ENCODE results near the gene ADAM10.
"Not testable (repeated sequence)": the region's sequence is repeated elsewhere in the genome, so short reads cannot be mapped to it uniquely, and the experiment has no call there.

ADAM10 gene

DNA sequence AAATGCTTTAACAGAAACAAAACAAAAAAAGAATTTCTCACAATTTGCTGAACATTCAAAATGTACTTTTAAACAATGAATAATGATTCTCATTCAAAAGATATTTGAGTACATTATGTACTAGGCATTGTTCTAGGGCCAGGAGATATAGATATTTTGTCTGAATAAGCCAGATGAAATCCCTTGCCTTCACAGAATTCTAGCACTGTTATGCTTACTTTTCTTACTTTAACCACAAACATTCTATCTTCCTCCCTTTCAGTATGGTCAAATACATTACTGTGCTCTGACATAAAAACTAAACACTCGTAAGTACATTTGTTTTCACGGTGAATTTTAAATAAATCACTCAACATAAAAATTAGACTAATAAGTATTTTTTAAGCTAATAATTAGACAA lies 116.7 kb downstream of the ADAM10 start:
- H3K4me3 ChIP-seq (ENCODE audit: low read depth, low read length), result no peak overlapping the region
- DNase-seq (ENCODE audit: low read depth), result peak; percentile 43

DNA sequence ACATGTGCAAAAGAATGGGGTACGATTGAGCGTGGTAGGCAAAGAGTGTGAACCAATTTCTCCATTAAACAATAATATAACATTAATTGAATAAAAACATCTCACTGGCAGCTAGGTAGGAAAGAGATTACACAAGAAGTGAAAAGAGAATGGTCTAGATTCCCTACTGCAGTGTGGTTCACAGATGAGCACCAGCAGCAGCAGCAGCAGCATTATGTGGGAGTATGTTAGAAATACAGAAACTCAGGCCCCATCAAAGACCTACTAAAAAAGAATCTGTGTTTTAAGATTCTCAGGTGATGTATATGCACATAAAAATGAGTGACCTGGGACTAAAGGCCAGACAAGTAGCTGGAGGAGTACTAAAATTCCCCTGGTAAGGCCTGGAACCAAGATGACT lies 118.2 kb downstream of the ADAM10 start:
- DNase-seq (ENCODE audit: low read depth), result no peak
- no peak overlapping the region for H3K4me3 ChIP-seq (ENCODE audit: low read depth, low read length)

DNA sequence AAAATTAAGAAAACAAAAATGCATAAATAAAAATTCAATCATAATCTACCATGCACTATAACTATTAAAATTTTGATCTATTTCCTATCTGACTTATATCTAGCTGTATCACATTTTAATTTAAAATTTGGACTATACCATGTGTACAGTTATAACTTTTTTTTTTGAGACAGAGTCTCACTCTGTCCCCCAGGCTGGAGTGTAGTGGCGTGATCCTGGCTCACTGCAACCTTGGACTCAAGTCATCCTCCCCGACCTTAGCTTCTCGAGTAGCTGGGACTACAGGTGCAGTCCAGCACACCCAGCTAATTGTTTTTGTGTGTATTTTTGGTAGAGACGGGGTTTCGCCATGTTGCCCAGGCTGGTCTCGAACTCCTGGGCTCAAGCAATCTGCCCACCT lies 119.9 kb downstream of the ADAM10 start:
- no peak overlapping the region for H3K4me3 ChIP-seq (ENCODE audit: low read depth, low read length)
- DNase-seq (ENCODE audit: low read depth), result no peak

DNA sequence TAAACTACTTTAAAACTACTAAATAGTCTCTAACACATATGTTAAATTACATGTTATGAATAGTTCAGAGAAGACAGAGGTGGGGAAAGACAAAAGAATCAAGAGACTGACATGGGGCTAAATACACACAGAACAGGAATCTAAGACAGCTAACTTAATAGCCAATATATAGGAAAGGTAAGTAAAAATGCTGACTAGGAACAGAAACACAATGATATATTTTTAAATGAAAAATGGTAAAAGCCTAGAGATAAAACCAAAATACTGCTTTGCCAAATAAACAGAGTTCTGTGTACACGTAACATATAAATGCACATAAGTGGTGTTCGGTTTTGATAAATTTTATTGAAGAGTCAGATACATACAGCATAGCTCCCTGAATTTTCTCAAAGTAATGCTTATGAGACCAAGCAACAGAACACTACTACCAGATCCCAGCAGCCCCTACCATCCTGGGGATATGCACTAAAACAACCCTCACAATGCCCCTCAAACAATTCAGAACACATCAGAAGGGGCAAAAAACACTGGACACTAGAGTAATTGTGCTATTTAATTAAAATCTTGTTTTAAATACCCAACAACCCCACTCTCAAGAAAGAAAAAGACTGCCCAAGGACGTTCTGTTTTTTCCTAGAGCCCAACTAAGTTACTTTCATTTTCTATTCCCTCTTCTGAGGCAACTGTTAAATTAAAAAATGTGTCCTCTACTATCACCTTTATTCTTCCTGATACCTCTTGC lies 121.1 kb downstream of the ADAM10 start:
- DNase-seq (ENCODE audit: low read depth), result no peak
- no peak overlapping the region for H3K4me3 ChIP-seq (ENCODE audit: low read depth, low read length)

DNA sequence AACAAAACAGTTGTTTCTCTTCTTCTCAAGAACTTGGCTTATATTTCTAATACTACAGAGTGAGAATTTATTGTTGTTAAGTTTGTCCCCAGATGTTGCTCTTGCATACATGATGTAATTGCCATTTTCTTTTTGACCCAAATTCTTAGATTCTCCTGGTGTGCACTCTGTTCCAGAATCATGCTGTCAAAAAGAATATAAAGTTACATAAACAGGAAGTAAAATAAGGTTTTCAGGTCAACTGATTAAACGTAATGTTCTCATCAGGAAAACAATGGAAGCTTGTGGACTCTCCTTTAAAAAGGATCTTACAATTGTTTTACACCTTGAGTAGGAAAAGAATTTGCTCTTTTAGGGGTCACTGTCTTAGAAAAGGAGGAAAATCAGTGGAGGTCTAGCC lies 121.8 kb downstream of the ADAM10 start:
- H3K4me3 ChIP-seq (ENCODE audit: low read depth, low read length), result no peak overlapping the region
- DNase-seq (ENCODE audit: low read depth), result no peak

DNA sequence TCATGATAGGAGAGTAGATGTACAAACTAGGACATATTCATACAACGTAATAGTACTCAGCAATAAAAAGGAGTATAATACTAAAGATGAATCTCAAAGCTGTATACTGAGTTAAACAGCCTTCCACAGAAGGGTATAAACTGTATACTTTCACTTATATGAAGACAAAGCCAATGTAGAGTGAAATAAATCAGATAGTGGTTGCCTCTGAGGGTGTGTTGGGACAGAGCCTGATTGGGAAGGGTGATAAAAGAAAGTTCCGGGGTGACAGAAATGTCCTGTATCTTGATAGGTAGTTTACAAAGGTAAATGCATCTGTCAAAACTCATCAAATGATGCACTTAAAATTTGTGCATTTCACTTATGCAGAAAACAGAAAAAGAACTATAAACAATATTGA lies 122.5 kb downstream of the ADAM10 start:
- DNase-seq (ENCODE audit: low read depth), result no peak
- H3K4me3 ChIP-seq (ENCODE audit: low read depth, low read length), result no peak overlapping the region

DNA sequence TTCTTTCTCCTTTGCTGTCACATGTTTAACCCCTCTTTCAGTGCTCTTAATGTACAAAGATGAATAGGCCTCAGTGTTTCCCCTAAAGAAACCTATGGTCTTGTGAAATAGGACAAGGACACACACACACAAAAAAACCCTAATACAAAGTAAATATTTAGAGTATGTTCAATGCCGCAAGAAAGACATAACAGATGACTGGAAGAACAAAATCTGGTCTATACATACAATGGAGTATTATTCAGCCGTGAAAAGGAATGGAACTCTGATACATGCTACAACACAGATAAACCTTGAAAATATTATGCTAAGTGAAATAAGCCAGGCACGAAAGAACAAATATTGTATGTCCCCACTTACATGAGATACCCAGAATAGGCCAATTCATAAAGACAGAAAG lies 123.1 kb downstream of the ADAM10 start:
- H3K4me3 ChIP-seq (ENCODE audit: low read depth, low read length), result no peak overlapping the region
- DNase-seq (ENCODE audit: low read depth), result no peak

DNA sequence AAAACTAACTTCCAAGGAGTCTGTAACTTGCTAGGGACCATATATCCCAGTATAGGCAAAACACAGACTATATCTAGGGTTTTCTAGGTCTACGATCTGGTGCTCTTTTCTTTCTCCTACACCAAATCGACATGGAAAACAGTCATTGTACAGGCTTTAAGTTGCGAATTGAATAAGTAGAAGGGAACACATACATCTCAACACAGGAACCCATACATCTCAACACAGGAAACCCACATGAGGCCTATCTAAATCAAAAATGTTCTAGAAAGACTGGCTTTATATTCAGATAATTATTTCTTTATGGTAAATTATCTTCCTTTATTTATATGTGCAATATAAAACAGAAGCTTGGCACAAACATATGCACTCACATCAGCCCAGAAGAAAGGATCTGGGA lies 126.6 kb downstream of the ADAM10 start:
- H3K4me3 ChIP-seq (ENCODE audit: low read depth, low read length), result no peak overlapping the region
- no peak for DNase-seq (ENCODE audit: low read depth)

DNA sequence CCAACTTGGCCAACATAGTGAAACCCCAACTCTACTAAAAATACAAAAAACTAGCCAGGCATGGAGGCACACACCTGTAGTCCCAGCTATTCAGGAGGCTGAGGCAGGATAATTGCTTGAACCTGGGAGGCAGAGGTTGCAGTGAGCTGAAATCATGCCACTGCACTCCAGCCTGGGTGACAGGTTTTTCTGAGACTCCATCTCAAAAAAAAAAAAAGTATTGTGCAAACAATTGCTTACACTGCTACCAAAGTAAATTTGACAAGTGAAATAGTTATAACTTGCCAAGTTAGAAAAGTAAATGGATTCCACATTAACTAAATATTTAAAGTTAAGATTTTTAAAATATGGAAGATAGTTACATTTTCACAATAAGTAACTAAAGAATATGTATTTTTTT lies 129.2 kb downstream of the ADAM10 start:
- not testable (repeated sequence) for DNase-seq (ENCODE audit: low read depth); H3K4me3 ChIP-seq (ENCODE audit: low read depth, low read length)

DNA sequence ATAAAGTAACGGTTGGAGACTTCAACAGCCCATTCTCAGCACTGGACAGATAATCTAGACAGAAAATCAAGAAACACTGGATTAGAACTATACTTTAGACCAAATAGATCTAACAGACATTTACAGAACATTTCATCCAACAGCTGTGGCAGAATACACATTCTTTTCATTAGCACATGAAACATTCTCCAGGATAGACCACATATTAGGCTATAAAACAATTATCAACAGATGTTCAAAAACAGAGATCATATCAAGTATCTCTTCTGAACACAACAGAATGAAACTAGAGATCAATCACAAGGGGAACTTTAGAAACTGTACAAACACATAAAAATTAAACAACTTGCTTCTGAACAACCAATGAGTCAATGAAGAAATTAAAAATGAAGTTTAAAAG lies 133.3 kb downstream of the ADAM10 start:
- no peak for DNase-seq (ENCODE audit: low read depth)
- no peak overlapping the region for H3K4me3 ChIP-seq (ENCODE audit: low read depth, low read length)

DNA sequence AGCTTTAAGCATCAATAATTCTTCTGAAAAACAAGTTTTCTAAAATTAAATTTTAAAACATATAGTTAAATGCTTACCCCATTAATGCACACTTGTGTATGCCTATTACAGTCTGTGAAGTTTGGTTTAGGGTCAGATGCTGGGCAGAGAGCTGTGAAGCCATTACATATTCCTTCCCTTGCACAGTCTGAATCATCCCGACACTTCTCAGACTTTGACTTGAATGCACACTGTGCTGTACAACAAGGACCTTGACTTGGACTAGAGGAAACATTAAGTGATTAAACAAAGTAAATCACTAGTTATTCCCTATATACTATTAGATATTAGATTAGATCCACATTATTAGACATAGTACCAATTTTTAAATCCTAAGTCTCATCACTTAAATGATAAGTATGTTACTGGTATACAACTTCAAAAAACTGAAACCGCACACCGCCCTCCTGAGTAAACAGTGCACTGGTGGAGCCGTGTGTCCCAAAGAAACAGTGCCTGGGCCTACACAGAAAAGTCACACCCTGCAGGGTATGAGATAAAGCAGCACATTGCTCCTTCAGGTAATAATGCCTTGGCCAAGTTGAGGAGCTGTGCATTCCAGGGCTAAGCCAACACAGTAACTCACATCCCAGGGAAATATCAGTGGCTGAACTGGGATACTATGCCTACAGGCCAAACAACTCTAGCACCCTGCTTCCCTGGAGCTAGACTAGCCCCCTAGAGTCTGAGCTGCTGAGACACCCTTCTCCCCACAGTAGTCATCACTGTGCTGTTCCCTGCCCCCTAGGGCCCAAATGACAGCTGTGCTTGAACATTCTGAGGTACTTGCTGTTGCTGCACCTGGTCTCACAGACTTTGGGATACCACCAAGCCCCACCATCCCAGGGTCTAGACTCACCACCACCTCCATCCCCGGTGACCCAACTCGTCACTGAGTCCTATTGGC lies 137.5 kb downstream of the ADAM10 start:
- no peak for DNase-seq (ENCODE audit: low read depth)
- no peak overlapping the region for H3K4me3 ChIP-seq (ENCODE audit: low read depth, low read length)

DNA sequence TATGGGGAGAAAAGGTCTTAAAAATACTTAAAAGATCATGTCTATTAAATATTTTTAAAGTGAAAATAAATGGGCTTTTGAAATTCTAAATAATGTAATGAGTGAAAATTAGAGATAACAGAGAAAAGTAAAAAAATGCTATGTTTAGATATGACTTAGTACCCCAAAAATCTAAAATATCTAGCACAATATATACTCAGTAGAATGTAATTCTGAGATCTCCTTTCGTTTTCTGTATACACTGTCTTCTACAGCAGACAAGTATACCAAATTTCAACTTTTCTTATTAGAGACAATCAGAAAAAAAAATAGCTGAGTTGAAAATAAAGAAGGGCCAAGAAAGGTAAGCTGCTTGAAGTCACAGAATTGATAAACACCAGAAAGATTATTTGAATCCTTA lies 140.8 kb downstream of the ADAM10 start:
- DNase-seq (ENCODE audit: low read depth), result no peak

DNA sequence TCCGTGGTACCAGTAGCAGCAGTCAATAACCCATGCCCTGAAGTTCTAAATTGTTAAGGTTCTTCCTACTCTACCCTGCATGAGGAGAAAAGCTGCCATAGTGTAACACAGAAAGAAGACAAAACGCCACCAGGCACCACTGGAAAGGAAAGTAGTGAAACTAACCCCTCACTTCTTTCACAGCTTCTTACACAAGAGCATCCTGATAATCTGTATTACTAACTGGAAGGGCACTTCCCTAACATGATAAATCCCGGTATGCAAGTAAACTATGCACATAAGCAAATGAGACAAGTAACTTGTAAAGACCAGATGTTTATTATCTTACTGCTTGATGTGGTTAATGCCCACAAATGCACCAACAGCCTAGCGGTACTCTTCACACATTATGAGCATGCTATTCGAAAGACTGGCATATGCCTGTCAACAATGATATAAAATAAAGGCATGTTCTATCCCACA lies 141.3 kb downstream of the ADAM10 start:
- no peak overlapping the region for H3K4me3 ChIP-seq (ENCODE audit: low read depth, low read length)
- peak; percentile 9 for DNase-seq (ENCODE audit: low read depth)

More for the DNA sequence above, 140.8 kb downstream of the ADAM10 start:
- no peak overlapping the region for H3K4me3 ChIP-seq (ENCODE audit: low read depth, low read length)

DNA sequence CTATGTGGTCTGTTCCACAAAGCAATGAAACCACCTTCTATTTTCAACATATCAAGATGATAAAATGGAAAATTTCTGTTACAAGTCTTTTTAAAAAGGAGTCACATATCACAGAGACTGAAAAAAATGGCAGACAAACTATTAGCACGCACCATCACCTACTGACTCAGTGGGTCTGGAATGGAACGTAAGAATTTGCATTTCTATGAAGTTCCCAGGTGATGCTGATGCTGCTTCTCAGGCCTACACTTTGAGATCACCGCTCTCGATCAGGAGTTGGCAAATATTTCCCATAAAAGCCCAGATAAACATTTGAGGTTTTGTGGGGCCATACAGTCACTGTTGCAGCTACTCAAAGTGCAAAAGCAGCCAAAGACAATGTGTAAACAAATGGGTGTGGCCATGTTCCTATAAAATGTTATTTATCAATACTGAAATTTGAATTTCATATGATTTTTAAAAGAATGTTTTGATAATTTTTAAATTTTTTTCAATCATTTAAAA lies 142.9 kb downstream of the ADAM10 start:
- no peak for DNase-seq (ENCODE audit: low read depth)
- no peak overlapping the region for H3K4me3 ChIP-seq (ENCODE audit: low read depth, low read length)

DNA sequence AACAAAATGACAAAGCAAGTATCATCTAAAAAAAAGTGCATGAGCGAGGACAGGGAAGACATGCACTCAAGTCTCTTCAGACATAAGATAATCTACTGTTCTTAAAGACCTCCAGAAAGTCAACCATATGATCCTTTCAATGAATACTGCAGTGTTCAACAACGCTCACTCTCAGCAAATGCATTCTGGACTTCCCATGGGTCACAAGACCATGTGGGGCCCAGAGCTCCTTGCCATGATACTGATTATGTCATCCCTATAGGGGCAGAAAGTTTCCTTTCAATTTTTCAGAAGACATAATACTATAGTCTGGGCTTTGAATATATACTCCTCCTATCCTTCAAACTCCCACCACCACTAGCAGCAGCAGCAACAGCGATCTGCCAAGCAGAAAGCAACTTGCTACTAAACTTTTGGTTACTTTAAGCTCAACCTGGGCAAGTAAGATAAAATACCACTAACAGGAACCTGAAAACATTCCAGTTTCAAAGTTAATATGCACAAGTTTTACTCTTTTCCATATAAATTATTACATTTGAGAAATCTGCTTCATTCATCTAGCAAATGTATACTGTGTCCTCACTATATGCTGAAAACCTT lies 143.5 kb downstream of the ADAM10 start:
- DNase-seq (ENCODE audit: low read depth), result no peak
- no peak overlapping the region for H3K4me3 ChIP-seq (ENCODE audit: low read depth, low read length)

DNA sequence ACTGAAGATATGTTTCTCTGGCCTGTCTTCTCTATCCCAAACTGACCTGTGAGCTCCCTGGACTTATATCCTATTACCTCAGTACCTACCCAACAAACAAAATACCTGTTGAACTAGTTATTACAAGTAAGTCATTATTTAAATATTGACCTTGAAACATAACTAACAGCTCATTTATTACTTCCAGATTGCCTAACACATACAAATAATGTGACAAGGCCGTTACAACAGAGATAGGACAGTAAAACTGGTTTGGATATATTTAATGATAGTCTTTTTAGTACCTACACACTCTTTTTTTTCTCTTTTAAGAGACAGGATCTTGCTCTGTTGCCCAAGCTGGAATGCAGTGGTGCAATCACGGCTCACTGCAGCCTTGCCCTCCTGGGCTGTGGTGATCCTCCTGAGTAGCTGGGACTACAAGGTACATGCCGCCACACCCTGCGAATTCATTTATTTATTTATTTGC lies 145.0 kb downstream of the ADAM10 start:
- no peak overlapping the region for H3K4me3 ChIP-seq (ENCODE audit: low read depth, low read length)
- DNase-seq (ENCODE audit: low read depth), result no peak

DNA sequence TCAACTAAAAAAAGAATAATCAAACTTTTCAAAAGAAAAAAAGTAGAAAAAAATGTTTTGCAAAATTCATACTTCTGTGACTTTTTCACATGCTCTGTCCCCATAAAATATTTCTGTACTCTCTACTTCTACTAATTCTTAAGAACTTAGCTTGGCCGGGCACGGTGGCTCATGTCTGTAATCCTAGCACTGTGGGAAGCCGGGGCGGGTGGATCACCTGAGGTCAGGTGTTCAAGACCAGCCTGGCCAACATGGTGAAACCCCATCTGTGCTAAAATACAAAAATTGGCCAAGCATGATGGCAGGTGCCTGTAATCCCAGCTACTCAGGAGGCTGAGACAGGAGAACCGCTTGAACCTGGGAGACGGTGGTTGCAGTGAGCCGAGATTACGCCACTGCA lies 145.6 kb downstream of the ADAM10 start:
- not testable (repeated sequence) for H3K4me3 ChIP-seq (ENCODE audit: low read depth, low read length); DNase-seq (ENCODE audit: low read depth)

DNA sequence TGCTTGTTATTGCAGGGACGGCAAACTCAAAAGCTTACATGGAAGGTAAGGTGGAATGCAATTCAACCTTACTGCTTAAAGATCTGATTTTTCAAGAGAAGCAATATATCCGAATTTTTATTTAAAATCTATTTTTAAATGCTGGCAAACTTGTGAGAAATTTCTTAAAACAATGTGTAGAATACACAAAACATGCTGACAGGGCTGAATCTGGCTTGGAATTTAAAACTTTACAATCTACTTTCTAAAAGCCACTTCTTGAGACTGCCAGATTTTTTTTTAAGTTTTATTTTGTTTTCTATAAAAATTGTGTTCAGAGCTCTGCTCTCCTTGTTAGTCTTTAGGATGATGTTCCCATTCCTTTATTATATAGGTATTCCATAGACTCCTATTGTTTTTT lies 146.7 kb downstream of the ADAM10 start:
- no peak for DNase-seq (ENCODE audit: low read depth)
- H3K4me3 ChIP-seq (ENCODE audit: low read depth, low read length), result no peak overlapping the region

DNA sequence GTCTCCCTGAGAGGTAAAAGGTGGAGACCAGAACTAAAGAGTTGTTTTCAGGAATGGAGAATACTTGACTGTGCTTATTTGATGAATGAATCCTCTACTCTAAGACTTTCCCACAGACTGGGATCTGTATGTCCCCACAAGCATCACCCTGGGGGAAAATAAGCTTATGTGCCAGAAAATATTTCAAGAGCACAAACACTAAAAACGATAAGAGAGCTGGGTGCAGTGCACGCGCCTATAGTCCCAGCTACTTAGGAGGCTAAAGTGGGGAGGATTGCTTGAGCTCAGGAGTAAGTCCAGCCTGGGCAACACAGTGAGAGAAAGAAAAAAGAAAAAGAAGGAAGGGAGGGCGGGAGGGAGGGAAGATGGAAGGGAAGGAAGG lies 150.7 kb downstream of the ADAM10 start:
- H3K4me3 ChIP-seq (ENCODE audit: low read depth, low read length), result no peak overlapping the region
- DNase-seq (ENCODE audit: low read depth), result no peak
